Measurements from ENCODE around the gene PLK4.

Gene PLK4

GRCh38 chr4:127936974-127937373 lies 56.3 kb downstream of the PLK4 start:
- Mint-ChIP-seq H3K4me3 (no peak overlapping the region), H3K4me1 (ENCODE audit: low read depth) (peaks cover 9% of the 10 kb centered on the region), H3K27me3 (no peaks in the 10 kb centered on the region), H3K36me3 (ENCODE audit: low read depth) (peaks cover 36% of the 10 kb centered on the region), H3K9me3 (no peaks in the 10 kb centered on the region), H3K27ac (peak overlapping the region; percentile 6)
- DNase-seq, result no peak

Measured in activated T-cell treated with anti-CD3 and anti-CD28 coated beads, Interleukin-2, amount 50 U/mL, for 24 hours (primary cell).